ENCODE data around the gene COTL1. TPM values are rescaled to one million over a fixed set of nuclear protein-coding genes. Genes with fewer than 3 reads are reported as not detected.

Gene COTL1
- total and polyA plus RNA-seq, 4 donors = 12.0 to 59.5 (median 23.0) TPM

DNA sequence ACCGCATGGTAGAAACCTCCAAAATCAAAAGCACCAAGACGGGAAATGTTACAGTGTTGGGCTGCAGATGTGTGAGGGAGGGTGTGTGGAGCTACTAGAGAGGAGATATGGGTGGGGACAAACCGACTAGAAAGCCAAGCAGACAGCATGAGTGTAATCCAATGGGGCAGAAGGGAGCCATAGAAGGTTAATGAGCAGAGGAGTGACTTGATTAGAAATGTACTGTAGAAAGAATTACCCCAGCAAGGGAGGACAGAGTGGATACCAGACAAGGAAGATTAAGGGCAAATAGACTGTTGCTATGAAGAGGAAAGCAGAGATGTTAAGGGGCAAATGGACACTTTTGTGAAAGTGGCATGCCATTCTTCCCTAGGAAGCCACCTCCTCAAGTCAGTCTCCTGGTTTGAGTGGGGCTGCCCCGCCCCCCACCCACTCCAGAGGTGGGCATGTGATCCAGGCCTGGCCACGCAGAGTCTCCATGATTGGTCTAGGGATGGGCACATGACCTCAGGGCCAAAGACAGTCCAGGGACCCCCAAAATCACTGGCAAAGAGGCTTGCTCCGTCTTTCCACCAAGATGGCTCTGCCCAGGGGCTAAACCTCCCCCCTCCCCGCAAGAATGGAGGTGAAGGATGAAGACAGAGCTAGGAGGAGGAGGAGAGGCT is 4.3 kb downstream of the COTL1 start:
- H3K27ac ChIP-seq (ENCODE audit: low read depth in 1 of 2, low read length in 2 of 2) = peak overlapping the region in 1 of 2 donors; percentile 17
- H3K4me1 ChIP-seq (ENCODE audit: control insufficient read depth in 4 of 4, insufficient read depth in 4 of 4, low read length in 3 of 4) = peaks cover 0 to 16% (median 5%) of the 10 kb centered on the region in 4 donors
- TF ChIP-seq HNF4A (conservative IDR thresholded peaks at IDR 0.05) (no peak), FOXA2 (IDR thresholded peaks at IDR 0.05) (no peak), GABPA (IDR thresholded peaks at IDR 0.05 in 1 of 2, conservative IDR thresholded peaks at IDR 0.05 in 1 of 2) (no peak), FOXA1 (IDR thresholded peaks at IDR 0.05) (no peak)
- TF ChIP-seq, protein P1, sequence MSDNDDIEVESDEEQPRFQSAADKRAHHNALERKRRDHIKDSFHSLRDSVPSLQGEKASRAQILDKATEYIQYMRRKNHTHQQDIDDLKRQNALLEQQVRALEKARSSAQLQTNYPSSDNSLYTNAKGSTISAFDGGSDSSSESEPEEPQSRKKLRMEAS (IDR thresholded peaks at IDR 0.05) = no peak
- TF ChIP-seq, protein P2, sequence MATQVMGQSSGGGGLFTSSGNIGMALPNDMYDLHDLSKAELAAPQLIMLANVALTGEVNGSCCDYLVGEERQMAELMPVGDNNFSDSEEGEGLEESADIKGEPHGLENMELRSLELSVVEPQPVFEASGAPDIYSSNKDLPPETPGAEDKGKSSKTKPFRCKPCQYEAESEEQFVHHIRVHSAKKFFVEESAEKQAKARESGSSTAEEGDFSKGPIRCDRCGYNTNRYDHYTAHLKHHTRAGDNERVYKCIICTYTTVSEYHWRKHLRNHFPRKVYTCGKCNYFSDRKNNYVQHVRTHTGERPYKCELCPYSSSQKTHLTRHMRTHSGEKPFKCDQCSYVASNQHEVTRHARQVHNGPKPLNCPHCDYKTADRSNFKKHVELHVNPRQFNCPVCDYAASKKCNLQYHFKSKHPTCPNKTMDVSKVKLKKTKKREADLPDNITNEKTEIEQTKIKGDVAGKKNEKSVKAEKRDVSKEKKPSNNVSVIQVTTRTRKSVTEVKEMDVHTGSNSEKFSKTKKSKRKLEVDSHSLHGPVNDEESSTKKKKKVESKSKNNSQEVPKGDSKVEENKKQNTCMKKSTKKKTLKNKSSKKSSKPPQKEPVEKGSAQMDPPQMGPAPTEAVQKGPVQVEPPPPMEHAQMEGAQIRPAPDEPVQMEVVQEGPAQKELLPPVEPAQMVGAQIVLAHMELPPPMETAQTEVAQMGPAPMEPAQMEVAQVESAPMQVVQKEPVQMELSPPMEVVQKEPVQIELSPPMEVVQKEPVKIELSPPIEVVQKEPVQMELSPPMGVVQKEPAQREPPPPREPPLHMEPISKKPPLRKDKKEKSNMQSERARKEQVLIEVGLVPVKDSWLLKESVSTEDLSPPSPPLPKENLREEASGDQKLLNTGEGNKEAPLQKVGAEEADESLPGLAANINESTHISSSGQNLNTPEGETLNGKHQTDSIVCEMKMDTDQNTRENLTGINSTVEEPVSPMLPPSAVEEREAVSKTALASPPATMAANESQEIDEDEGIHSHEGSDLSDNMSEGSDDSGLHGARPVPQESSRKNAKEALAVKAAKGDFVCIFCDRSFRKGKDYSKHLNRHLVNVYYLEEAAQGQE (IDR thresholded peaks at IDR 0.05) = no peak
- TF ChIP-seq, protein P3, sequence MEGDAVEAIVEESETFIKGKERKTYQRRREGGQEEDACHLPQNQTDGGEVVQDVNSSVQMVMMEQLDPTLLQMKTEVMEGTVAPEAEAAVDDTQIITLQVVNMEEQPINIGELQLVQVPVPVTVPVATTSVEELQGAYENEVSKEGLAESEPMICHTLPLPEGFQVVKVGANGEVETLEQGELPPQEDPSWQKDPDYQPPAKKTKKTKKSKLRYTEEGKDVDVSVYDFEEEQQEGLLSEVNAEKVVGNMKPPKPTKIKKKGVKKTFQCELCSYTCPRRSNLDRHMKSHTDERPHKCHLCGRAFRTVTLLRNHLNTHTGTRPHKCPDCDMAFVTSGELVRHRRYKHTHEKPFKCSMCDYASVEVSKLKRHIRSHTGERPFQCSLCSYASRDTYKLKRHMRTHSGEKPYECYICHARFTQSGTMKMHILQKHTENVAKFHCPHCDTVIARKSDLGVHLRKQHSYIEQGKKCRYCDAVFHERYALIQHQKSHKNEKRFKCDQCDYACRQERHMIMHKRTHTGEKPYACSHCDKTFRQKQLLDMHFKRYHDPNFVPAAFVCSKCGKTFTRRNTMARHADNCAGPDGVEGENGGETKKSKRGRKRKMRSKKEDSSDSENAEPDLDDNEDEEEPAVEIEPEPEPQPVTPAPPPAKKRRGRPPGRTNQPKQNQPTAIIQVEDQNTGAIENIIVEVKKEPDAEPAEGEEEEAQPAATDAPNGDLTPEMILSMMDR (IDR thresholded peaks at IDR 0.05; ENCODE audit: low read depth, low read length, missing input control) = no peak
- TF ChIP-seq, protein P4, sequence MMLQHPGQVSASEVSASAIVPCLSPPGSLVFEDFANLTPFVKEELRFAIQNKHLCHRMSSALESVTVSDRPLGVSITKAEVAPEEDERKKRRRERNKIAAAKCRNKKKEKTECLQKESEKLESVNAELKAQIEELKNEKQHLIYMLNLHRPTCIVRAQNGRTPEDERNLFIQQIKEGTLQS (IDR thresholded peaks at IDR 0.05) = no peak

DNA sequence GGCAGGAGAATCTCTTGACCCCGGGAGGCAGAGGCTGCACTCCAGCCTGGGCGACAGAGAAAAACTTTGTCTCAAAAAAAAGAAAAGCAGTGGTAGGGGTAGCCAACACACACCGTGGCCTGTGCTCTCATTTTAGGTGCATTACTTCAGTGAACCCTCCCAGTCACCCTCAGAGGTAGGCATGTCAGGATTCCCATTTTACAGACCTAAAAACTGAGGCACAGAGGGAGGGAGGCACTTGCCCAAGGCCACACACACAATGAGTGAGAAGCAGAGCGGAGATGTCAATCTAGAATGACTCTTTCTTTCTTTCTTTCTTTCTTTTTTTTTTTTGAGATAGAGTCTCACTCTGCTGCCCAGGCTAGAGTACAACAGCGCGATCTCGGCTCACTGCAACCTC is 5.2 kb downstream of the COTL1 start:
- WGBS = 97% methylated on average over 7 of the region's 7 CpGs
- H3K9ac ChIP-seq (ENCODE audit: low read depth in 1 of 2, low read length in 2 of 2) = no peak overlapping the region
- H3K36me3 ChIP-seq (ENCODE audit: control insufficient read depth in 4 of 4, insufficient read depth in 3 of 4, low read depth in 1 of 4, low read length in 3 of 4) = no peaks in the 10 kb centered on the region
- TF ChIP-seq, protein P3 (IDR thresholded peaks at IDR 0.05; ENCODE audit: low read depth, low read length, missing input control) = no peak
- no peak for TF ChIP-seq RXRA (IDR thresholded peaks at IDR 0.05)
- TF ChIP-seq, protein P5, sequence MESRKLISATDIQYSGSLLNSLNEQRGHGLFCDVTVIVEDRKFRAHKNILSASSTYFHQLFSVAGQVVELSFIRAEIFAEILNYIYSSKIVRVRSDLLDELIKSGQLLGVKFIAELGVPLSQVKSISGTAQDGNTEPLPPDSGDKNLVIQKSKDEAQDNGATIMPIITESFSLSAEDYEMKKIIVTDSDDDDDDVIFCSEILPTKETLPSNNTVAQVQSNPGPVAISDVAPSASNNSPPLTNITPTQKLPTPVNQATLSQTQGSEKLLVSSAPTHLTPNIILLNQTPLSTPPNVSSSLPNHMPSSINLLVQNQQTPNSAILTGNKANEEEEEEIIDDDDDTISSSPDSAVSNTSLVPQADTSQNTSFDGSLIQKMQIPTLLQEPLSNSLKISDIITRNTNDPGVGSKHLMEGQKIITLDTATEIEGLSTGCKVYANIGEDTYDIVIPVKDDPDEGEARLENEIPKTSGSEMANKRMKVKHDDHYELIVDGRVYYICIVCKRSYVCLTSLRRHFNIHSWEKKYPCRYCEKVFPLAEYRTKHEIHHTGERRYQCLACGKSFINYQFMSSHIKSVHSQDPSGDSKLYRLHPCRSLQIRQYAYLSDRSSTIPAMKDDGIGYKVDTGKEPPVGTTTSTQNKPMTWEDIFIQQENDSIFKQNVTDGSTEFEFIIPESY (IDR thresholded peaks at IDR 0.05) = no peak
- TF ChIP-seq HNF4G (IDR thresholded peaks at IDR 0.05) = no peak
- TF ChIP-seq FOXA1 (IDR thresholded peaks at IDR 0.05) = no peak
- TF ChIP-seq JUND (IDR thresholded peaks at IDR 0.05) = no peak
- TF ChIP-seq TAF1 (conservative IDR thresholded peaks at IDR 0.05) = no peak
- TF ChIP-seq GABPA (IDR thresholded peaks at IDR 0.05 in 1 of 2, conservative IDR thresholded peaks at IDR 0.05 in 1 of 2) = no peak
- no peak for TF ChIP-seq FOXA2 (IDR thresholded peaks at IDR 0.05)
- TF ChIP-seq, protein P1 (IDR thresholded peaks at IDR 0.05) = no peak
- no peak for DNase-seq (ENCODE audit: low spot score)
- no peaks in the 10 kb centered on the region for H3K27me3 ChIP-seq (ENCODE audit: control insufficient read depth in 4 of 4, insufficient read depth in 4 of 4, low read length in 3 of 4)
- no peak overlapping the region for H3K27ac ChIP-seq (ENCODE audit: low read depth in 1 of 2, low read length in 2 of 2)
- peaks cover 0 to 12% (median 5%) of the 10 kb centered on the region in 4 donors for H3K4me1 ChIP-seq (ENCODE audit: control insufficient read depth in 4 of 4, insufficient read depth in 4 of 4, low read length in 3 of 4)
- no peak overlapping the region for H3K4me3 ChIP-seq (ENCODE audit: low read depth in 1 of 3, low read length in 3 of 3)
- no peaks in the 10 kb centered on the region for H3K9me3 ChIP-seq (ENCODE audit: control insufficient read depth in 4 of 4, low read length in 3 of 4)

More for the DNA sequence above, 4.3 kb downstream of the COTL1 start:
- WGBS = 81% methylated on average over 7 of the region's 7 CpGs
- H3K4me3 ChIP-seq (ENCODE audit: low read depth in 1 of 3, low read length in 3 of 3) = no peak overlapping the region
- H3K27me3 ChIP-seq (ENCODE audit: control insufficient read depth in 4 of 4, insufficient read depth in 4 of 4, low read length in 3 of 4) = no peaks in the 10 kb centered on the region
- H3K9me3 ChIP-seq (ENCODE audit: control insufficient read depth in 4 of 4, low read length in 3 of 4) = no peaks in the 10 kb centered on the region
- no peaks in the 10 kb centered on the region for H3K36me3 ChIP-seq (ENCODE audit: control insufficient read depth in 4 of 4, insufficient read depth in 3 of 4, low read depth in 1 of 4, low read length in 3 of 4)
- no peak for DNase-seq (ENCODE audit: low spot score)
- peak overlapping the region in 1 of 2 donors; percentile 23 for H3K9ac ChIP-seq (ENCODE audit: low read depth in 1 of 2, low read length in 2 of 2)

All from liver (tissue), 9 donors.